Stimulated activated CD4-positive, alpha-beta T cell treated with anti-CD3 and anti-CD28 coated beads, Interleukin-15, amount 100 ng/mL, for 24 hours (primary cell): ENCODE data around the gene UPF3A.
"Not testable (repeated sequence)": the region's sequence is repeated elsewhere in the genome, so short reads cannot be mapped to it uniquely, and the experiment has no call there.

ENCODE experiments used
- DNase-seq: peaks from one replicate; pipeline ENCODE4 v3.0.0-alpha.2; 2020

Gene UPF3A

DNA sequence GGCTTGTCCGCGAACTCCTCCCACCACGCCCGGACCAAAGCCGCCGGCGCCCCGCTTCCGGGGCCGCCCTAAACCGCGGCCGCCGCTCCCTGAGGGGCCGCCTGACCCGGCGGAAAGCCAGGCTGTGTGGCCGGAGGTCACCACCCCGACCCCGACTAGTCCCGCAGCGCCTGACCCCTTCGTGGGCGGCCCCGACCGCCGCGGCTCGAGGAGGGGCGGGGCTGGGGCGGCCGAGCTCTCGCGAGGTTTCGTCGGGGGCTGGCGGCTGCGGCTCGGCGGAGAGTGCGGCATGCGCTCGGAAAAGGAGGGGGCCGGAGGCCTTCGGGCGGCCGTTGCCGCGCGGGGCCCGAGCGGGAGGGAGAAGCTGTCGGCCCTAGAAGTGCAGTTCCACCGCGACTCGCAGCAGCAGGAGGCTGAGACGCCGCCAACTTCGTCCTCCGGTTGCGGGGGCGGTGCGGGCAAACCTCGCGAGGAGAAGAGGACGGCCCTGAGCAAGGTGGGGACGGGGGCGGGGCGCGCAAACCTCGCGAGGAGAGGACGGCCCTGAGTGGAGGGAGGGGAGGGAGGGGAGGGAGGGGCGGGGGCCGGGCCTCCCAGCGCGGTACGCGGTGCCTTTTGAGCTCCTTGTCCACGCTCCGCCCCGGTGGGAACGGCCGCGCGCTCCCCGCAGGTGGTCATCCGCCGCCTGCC is at the start of gene UPF3A:
Gene UPF3A (plus strand): TSS at position 251 of the 690 bp plus-strand sequence. CDS start 39 bp downstream, at position 290.
- peak; percentile 91 for DNase-seq

GRCh38 chr13:114231886-114232285 is 49.5 kb upstream of the UPF3A start:
- DNase-seq = no peak

DNA sequence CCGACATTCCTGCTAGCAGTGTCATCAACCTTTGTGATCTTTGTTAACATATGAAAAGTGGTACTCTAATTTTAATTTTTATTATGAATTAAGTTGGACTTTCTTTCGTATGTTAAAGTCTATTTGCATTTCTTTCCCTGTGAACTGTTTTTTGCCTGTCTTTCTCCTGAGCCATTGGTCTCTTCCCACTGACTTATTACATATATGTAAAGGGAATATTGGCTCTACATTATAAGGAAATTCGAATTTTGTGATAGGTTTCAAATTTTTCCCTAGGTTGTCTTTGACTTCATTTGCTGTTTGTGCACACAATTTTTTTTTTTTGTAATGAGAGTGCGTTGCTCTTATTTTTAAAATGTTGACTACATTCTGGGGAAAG is 47.1 kb upstream of the UPF3A start:
- DNase-seq = no peak

DNA sequence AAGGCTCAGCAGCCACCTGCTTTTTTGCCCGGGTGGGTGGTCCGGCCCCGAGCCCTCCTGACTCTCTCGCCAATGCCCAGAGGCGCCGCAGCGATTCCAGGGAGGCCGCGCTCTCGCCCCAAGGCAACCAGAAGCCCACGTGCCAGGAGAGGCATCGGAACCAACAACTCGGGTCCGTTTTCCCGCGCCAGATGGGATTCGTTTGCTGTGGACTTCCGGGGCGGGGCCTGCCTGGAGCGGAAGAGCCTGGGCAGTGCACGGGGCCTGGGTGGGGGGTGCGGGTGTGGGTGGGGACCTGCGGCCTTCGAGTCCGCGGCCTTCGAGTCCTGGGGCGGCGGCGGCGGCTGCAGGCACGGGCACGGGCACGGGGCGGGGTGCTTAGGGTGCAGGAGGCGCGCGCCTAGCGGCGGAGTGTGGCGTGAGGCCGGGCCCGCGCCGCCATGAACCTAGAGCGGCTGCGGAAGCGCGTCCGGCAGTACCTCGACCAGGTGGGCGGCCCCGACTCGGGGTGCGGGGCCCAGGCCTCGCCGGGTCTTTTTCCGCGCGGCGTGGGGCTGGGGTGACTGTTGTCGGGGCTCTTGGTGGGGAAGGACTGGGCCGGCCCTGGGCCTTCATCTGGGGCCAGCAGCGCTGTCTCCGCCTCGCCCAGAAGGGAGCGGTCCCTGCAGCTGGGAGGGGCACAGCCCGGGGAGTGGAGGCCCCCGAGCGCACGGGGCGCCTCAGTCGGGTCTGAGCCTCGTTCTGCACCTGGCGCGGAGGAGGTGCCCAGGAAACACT is 46.6 kb upstream of the UPF3A start, which contains the start of gene CDC16:
Gene CDC16 (plus strand): TSS at position 253 of the 777 bp plus-strand sequence. CDS start 188 bp downstream, at position 441.
- DNase-seq = peak; percentile 96

- DNase-seq = no peak
Observed at GRCh38 chr13:114235697-114236096, 45.7 kb upstream of the UPF3A start.

- DNase-seq = no peak
Observed at GRCh38 chr13:114236227-114236626, 45.2 kb upstream of the UPF3A start.

GRCh38 chr13:114237415-114238112 is 43.8 kb upstream of the UPF3A start:
- no peak for DNase-seq

DNA sequence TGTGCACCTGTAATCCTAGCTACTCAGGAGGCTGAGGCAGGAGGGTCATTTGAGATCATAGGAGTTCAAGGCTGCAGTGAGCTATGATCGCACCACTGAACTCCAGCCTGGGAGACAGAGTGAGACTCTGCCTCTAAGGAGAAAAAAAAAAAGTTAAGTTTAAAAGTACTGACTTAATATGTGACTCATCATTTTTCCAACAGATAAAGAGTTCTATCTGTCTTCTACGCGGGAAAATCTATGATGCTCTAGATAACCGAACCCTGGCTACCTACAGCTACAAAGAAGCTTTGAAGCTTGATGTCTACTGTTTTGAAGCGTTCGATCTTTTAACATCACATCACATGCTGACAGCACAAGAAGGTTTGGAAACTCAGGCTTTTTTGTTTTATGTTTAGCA is 39.5 kb upstream of the UPF3A start:
- DNase-seq = no peak

DNA sequence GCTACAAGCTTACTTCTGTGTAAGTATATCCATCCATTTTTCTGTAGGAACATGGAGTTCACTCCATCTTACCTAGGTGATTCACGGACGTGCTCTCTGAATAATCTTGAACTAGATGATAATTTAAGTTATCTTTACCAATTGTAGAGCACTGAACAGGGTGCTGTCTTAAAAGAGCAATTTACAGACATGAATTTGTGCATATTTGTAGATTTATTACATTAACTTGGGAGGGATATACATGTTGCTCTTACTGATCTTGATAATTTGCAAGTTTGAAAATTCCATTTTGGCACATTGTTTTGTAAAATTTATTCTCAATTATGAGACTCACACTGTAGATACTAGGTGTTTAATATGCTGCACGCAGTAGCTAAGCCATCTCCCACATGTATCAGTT is 37.4 kb upstream of the UPF3A start:
- DNase-seq = no peak

DNA sequence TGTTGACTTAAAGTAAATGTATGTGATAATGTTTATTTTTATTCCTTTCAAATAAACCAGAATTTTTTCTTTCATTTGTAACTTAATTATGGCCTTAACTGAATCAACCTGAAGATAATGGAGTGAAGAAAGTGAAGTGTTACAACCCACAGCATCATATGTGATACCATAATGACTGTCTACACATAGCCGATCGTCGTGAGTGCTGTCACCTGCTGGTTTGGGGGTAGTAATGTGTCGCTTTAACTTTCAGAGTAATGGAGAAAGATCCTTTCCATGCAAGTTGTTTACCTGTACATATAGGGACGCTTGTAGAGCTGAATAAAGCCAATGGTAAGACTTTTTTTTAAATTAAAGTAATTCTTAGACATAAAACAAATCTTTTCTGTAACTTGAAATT is 36.8 kb upstream of the UPF3A start:
- DNase-seq = no peak

DNA sequence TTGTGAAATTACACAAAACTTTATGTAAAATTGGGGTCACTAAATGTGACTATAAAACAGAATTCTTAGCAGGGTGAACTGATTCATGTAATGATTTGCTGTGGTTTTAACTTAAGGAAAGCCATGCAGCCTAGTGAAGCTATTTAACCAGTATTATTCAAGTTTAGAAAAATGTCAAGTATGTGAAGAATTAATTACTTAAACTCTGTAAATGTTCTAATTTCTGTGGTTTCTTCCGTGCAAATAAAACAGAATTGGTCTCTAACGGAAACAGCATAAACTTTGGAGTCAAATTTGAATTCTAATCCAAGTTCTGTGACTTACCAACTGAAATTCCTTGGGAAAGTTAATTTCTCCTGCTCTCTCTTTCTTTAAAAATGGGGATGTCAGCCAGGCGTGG is 33.4 kb upstream of the UPF3A start:
- DNase-seq = no peak

- DNase-seq = no peak
Observed at GRCh38 chr13:114249077-114249476, 32.3 kb upstream of the UPF3A start.

DNA sequence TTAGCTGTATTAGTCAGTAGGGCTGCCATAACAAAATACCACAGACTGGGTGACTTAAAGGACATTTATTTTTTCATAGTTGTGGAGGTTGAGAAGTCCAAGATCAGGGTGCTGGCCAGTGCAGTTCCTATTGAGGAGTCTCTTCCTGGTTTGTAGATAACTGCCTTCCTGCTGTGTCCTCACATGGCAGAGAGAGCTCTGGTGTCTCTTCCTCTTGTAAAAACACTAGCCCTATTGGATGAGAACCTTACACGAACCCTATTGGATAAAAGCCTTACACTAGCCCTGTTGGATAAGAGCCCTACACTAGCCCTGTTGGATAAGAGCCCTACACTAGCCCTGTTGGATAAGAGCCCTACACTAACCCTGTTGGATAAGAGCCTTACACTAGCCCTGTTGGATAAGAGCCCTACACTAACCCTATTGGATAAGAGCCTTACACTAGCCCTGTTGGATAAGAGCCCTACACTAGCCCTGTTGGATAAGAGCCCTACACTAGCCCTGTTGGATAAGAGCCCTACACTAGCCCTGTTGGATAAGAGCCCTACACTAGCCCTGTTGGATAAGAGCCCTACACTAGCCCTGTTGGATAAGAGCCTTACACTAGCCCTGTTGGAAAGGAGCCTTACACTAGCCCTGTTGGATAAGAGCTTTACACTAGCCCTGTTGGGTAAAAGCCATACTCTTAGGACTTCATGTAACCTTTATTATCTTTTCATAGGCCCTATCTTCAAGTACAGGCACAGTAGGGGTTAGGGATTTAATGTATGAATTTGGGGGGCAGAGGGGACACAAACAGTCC is 29.6 kb upstream of the UPF3A start:
- not testable (repeated sequence) for DNase-seq

GRCh38 chr13:114256547-114256946 is 24.9 kb upstream of the UPF3A start:
- DNase-seq = no peak

DNA sequence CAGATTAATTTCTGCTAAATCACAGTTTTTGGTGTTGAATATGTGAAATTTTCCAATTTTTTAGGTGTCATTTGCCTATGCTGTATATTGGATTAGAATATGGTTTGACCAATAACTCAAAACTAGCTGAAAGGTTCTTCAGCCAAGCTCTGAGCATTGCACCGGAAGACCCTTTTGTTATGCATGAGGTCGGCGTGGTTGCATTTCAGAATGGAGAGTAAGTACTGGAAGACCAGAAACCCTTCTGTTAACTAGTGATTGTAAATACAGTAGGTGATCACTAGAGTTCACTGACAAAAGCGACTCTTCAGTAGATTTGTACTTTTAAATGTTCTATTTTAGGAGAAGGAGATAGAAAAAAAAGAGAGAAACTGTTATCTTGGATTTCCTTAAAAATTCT is 24.4 kb upstream of the UPF3A start:
- no peak for DNase-seq

DNA sequence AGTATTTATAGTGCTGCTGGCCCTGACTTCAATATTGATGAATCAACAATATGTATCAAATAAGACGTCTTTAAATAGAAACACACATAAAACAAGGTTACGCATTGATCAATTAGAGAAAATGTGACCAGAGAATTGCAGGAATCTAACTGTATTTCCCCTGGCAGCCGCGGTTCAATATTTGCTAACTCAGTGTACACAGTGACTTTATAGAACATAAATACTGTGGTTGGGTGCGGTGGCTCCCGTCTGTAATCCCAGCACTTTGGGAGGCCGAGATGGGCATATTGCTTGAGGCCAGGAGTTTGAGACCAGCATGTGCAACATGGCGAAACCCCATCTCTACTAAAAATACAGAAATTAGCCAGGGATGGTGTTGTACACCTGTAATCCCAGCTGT is 22.8 kb upstream of the UPF3A start:
- no peak for DNase-seq

- DNase-seq = no peak
Observed at GRCh38 chr13:114259374-114259773, 22.0 kb upstream of the UPF3A start.

- no peak for DNase-seq
Observed at GRCh38 chr13:114259974-114260373, 21.4 kb upstream of the UPF3A start.

DNA sequence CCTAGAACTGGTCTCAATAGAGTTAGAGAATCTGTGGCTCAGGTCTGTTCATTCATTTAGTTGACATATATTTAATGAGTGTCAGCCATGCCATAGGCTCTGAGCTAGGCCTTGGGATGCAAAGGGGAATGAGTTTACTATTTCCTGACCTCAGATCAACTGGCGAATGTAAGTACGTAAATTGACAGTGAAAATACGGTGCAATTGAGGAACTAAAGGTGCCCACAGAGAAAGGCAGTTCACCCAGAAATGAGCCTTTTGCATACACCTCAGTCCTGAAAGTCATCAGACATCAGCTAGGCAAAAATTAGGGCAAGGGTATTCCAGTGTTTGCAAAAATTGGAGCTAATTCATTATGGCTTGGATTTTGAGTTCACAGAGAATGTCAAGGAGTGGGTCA is 20.6 kb upstream of the UPF3A start:
- no peak for DNase-seq

DNA sequence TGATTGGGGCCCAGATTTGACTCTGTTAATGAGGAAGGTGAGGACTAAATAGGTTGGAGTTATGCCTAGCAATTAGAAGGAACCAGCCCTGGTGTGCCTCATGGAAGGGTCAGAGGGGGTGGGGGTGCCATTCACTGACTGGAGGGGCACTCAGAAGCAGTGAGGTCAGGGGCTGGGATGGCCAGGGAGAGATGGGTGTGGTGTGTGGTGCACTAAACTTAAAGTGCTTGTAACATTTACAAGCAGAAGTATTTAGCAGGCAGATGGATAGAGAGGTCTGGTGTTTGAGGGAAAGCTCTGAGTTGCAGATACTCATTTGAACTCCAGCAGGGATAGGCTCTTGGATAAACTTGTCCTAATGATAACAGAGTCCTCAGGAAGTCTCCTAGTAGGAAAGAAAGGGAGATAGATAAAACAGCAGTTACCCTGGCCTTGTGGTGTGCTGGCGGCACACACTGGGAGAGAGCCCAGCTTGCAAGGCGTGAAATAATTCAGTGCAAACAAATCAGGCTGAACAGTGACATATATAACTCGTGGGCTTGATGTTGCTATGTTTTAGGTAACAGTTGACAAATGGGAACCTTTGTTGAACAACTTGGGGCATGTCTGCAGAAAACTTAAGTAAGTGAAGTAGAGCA is 20.0 kb upstream of the UPF3A start:
- no peak for DNase-seq

DNA sequence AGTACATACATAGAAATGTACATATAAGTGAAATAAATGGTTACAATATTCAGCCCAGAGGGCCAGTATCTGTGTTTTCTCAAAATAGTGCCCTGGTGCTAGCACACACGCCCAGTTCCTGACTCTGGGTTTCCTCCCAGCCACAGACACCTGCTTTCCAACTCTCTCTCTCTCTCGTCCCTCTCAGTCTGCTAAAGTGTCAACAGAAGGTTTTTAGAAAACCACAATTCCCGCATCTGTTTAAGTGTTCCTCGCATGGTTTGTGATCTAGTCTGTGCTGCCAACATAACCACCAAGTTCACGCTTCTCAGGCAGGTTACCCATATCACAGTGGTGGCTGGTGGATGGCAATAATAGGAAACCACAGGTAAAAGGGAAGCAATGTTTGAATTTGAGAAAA is 17.8 kb upstream of the UPF3A start:
- no peak for DNase-seq

DNA sequence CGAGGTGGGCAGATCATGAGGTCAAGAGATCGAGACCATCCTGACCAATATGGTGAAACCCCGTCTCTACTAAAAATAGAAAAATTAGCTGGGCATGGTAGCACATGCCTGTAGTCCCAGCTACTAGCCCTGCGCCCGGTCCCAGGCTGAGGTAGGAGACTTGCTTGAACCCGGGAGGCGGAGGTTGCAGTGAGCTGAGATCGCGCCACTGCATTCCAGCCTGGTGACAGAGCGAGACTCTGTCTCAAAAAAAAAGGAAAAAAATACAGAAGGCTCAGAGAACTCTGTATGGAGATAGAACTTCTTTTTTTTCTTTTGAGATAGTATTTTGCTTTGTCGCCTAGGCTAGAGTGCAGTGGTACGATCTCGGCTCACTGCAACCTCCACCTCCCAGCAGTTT is 17.1 kb upstream of the UPF3A start:
- not testable (repeated sequence) for DNase-seq
